Left ventricle myocardium inferior (tissue), 1 donor: ENCODE measurements around the gene BCL3. TPM values are rescaled to one million over a fixed set of nuclear protein-coding genes. Genes with fewer than 3 reads are reported as not detected.

ENCODE experiments used
- DNase-seq: peaks from one replicate; pipeline ENCODE4 v3.0.0-alpha.2; 2020
- H3K27ac ChIP-seq: fragments of 200-600 bp; replicated peaks from 2 replicates; pipeline ENCODE4 v1.8.0; 2021
- H3K27me3 ChIP-seq: fragments of 200-600 bp; 2 replicates; pipeline ENCODE4 v1.8.0; 2021; ENCODE audit warnings: low read depth
- H3K36me3 ChIP-seq: fragments of 200-600 bp; 2 replicates; pipeline ENCODE4 v1.8.0; 2021
- H3K4me1 ChIP-seq: fragments of 200-600 bp; 2 replicates; pipeline ENCODE4 v1.8.0; 2021
- H3K4me3 ChIP-seq: fragments of 200-600 bp; 2 replicates; pipeline ENCODE4 v1.8.0; 2021; ENCODE audit warnings: mild to moderate bottlenecking, moderate library complexity
- H3K9me3 ChIP-seq: fragments of 200-600 bp; replicated peaks from 2 replicates; pipeline ENCODE4 v1.8.0; 2021
- CTCF ChIP-seq: fragments of 200-600 bp; IDR thresholded peaks from 2 replicates; pipeline ENCODE4 v1.8.0; 2021; ENCODE audit warnings: antibody characterized with exemption, mild to moderate bottlenecking, borderline replicate concordance
- intact Hi-C: fragments of 100-400 bp; cut with micrococcal nuclease; formaldehyde crosslinking; loops from one replicate; pipeline ENCODE4 v1.11.0; 2022
- total RNA-seq: library from RNA; stranded (reverse); fragmentation: NEBNext Ultra II Directional; extraction: Animal tissue kit (Norgen Biotek cat#: 25700); gene quantifications from one replicate; pipeline ENCODE4 v1.2.1, GENCODE V29; 2021
- donor health status: DM: no; HTN: yes; CAD: no; lungs with severe emphysema.

BCL3 gene
- total RNA-seq, 1 donor from 2014 or later: 15.0 TPM

- Histone ChIP-seq H3K9me3 (no peaks in the 10 kb centered on the region), H3K4me3 (peak overlapping the region; percentile 70), H3K36me3 (peaks cover 49% of the 10 kb centered on the region), H3K27me3 (no peaks in the 10 kb centered on the region), H3K4me1 (peaks cover 71% of the 10 kb centered on the region), H3K27ac (peak overlapping the region; percentile 98)
- TF ChIP-seq CTCF: no peak
- intact Hi-C loops: no loop called here
- DNase-seq: peak; percentile 81
Observed at GRCh38 chr19:44757057-44757734, 8.7 kb downstream of the BCL3 start.

- peak overlapping the region; percentile 98 for H3K27ac ChIP-seq
- H3K4me3 ChIP-seq: peak overlapping the region; percentile 70
- peaks cover 63% of the 10 kb centered on the region for H3K4me1 ChIP-seq
- peak; percentile 30 for TF ChIP-seq CTCF
- peaks cover 41% of the 10 kb centered on the region for H3K36me3 ChIP-seq
- peak; percentile 88 for DNase-seq
- intact Hi-C loops: no loop called here
- H3K9me3 ChIP-seq: no peaks in the 10 kb centered on the region
- no peaks in the 10 kb centered on the region for H3K27me3 ChIP-seq
Observed at GRCh38 chr19:44757735-44758505, 9.4 kb downstream of the BCL3 start.

GRCh38 chr19:44758596-44758995 lies 10.1 kb downstream of the BCL3 start:
- Histone ChIP-seq H3K4me3 (peak overlapping the region; percentile 70), H3K4me1 (peaks cover 57% of the 10 kb centered on the region), H3K27me3 (no peaks in the 10 kb centered on the region), H3K27ac (peak overlapping the region; percentile 98), H3K9me3 (no peaks in the 10 kb centered on the region), H3K36me3 (peaks cover 40% of the 10 kb centered on the region)
- intact Hi-C loops: no loop called here
- TF ChIP-seq CTCF: no peak
- peak; percentile 40 for DNase-seq

- Histone ChIP-seq H3K27me3 (no peaks in the 10 kb centered on the region), H3K36me3 (peaks cover 40% of the 10 kb centered on the region), H3K4me3 (no peak overlapping the region), H3K4me1 (peaks cover 50% of the 10 kb centered on the region), H3K27ac (peak overlapping the region; percentile 98), H3K9me3 (no peaks in the 10 kb centered on the region)
- TF ChIP-seq CTCF: no peak
- DNase-seq: no peak
- intact Hi-C loops: no loop called here
Observed at GRCh38 chr19:44759083-44759804, 10.7 kb downstream of the BCL3 start.

- no peak overlapping the region for H3K27ac ChIP-seq
Observed at GRCh38 chr19:44762038-44762437, 13.5 kb downstream of the BCL3 start.

More at GRCh38 chr19:44762038-44762437, 13.5 kb downstream of the BCL3 start:
- Histone ChIP-seq H3K9me3 (no peaks in the 10 kb centered on the region), H3K27me3 (no peaks in the 10 kb centered on the region), H3K4me3 (no peak overlapping the region), H3K4me1 (peaks cover 22% of the 10 kb centered on the region), H3K36me3 (peaks cover 27% of the 10 kb centered on the region)
- no peak for TF ChIP-seq CTCF
- DNase-seq: no peak
- intact Hi-C loops: no loop called here
